Astrocyte (in vitro differentiated cells and primary cell): Measurements from ENCODE around the gene ABCF2. TPM values are rescaled to one million over a fixed set of nuclear protein-coding genes. Genes with fewer than 3 reads are reported as not detected.

Experiments used
- DNase-seq: peaks from one replicate; pipeline ENCODE4 v3.0.0-alpha.2; 2010; ENCODE audit warnings: low read depth
- FAIRE-seq: peaks from 2 replicates; lab custom pipeline; 2011; peaks lifted over from hg19 to GRCh38; lab: Jason Lieb, UNC
- H2AFZ ChIP-seq: 2 replicates; pipeline ENCODE4 v1.6.0; 2012; ENCODE audit warnings: low read depth, low read length, inconsistent platforms
- H3K27ac ChIP-seq: 2 replicates; pipeline ENCODE4 v1.5.1; 2011; ENCODE audit warnings: low read depth, low read length, inconsistent platforms
- H3K27me3 ChIP-seq: 2 replicates; pipeline ENCODE4 v1.6.0; 2011; ENCODE audit warnings: low read length, inconsistent platforms; ENCODE audit not compliant: insufficient read depth
- H3K36me3 ChIP-seq: 2 replicates; pipeline ENCODE4 v1.5.1; 2011; ENCODE audit warnings: low read length, inconsistent platforms; ENCODE audit not compliant: insufficient read depth
- H3K4me1 ChIP-seq: 2 replicates; pipeline ENCODE4 v1.5.1; 2011; ENCODE audit warnings: low read length, inconsistent platforms; ENCODE audit not compliant: insufficient read depth
- H3K4me2 ChIP-seq: 2 replicates; pipeline ENCODE4 v1.6.0; 2012; ENCODE audit warnings: low read length, inconsistent platforms
- H3K4me3 ChIP-seq: 2 replicates; pipeline ENCODE4 v1.5.1; 2011; ENCODE audit warnings: low read depth, mild to moderate bottlenecking, low read length, inconsistent platforms; ENCODE audit not compliant: insufficient read depth
- H3K79me2 ChIP-seq: 2 replicates; pipeline ENCODE4 v1.6.0; 2012; ENCODE audit warnings: mild to moderate bottlenecking, low read length, inconsistent platforms; ENCODE audit not compliant: insufficient read depth
- H3K9ac ChIP-seq: 2 replicates; pipeline ENCODE4 v1.6.0; 2012; ENCODE audit warnings: mild to moderate bottlenecking, low read length, inconsistent platforms
- H3K9me3 ChIP-seq: 2 replicates; pipeline ENCODE4 v1.5.1; 2012; ENCODE audit warnings: low read depth, mild to moderate bottlenecking, low read length, inconsistent platforms; ENCODE audit not compliant: insufficient read depth
- H4K20me1 ChIP-seq: 2 replicates; pipeline ENCODE4 v1.6.0; 2012; ENCODE audit warnings: low read length, inconsistent platforms; ENCODE audit not compliant: insufficient read depth
- H3K27ac Mint-ChIP-seq: one replicate; pipeline ENCODE4 v1.8.0; 2021; ENCODE audit warnings: mild to moderate bottlenecking, mixed read lengths; ENCODE audit not compliant: unreplicated experiment
- H3K27me3 Mint-ChIP-seq: one replicate; pipeline ENCODE4 v1.8.0; 2021; ENCODE audit warnings: low read depth, mixed read lengths; ENCODE audit not compliant: unreplicated experiment
- H3K36me3 Mint-ChIP-seq: one replicate; pipeline ENCODE4 v1.8.0; 2021; ENCODE audit warnings: low read depth, mixed read lengths; ENCODE audit not compliant: unreplicated experiment
- H3K4me1 Mint-ChIP-seq: one replicate; pipeline ENCODE4 v1.8.0; 2021; ENCODE audit warnings: low read depth, mixed read lengths; ENCODE audit not compliant: unreplicated experiment
- H3K4me3 Mint-ChIP-seq: one replicate; pipeline ENCODE4 v1.8.0; 2021; ENCODE audit warnings: mild to moderate bottlenecking, moderate library complexity, mixed read lengths; ENCODE audit not compliant: unreplicated experiment
- H3K9me3 Mint-ChIP-seq: one replicate; pipeline ENCODE4 v1.8.0; 2021; ENCODE audit warnings: mild to moderate bottlenecking, mixed read lengths; ENCODE audit not compliant: unreplicated experiment
- CTCF ChIP-seq: IDR thresholded peaks from 2 replicates; pipeline ENCODE4 v1.5.1; 2011; ENCODE audit warnings: low read depth, mild to moderate bottlenecking, inconsistent platforms, low read length, moderate library complexity; ENCODE audit not compliant: insufficient read depth
- EZH2 ChIP-seq: IDR thresholded peaks from 2 replicates; pipeline ENCODE4 v1.6.1; 2012; ENCODE audit warnings: mild to moderate bottlenecking, low read length, inconsistent platforms; ENCODE audit not compliant: insufficient read depth
- total RNA-seq: library from RNA; stranded (reverse); gene quantifications from 2 replicates; pipeline ENCODE4 v1.2.1, GENCODE V29; 2021

ABCF2 gene
- total RNA-seq, 1 donor from 2014 or later = 53.2 TPM

GRCh38 chr7:151208253-151208862 lies 18.6 kb downstream of the ABCF2 start:
- no peaks in the 10 kb centered on the region for H3K4me1 Mint-ChIP-seq
- no peaks in the 10 kb centered on the region for H3K79me2 ChIP-seq
- H3K36me3 Mint-ChIP-seq = peaks cover 8% of the 10 kb centered on the region
- no peaks in the 10 kb centered on the region for H3K9me3 Mint-ChIP-seq
- peak overlapping the region; percentile 47 for H3K27ac Mint-ChIP-seq
- H2AFZ ChIP-seq = no peak overlapping the region
- H3K27ac ChIP-seq = no peak overlapping the region
- H4K20me1 ChIP-seq = peaks cover 6% of the 10 kb centered on the region
- H3K4me3 ChIP-seq = no peak overlapping the region
- TF ChIP-seq CTCF = no peak
- TF ChIP-seq EZH2 = no peak
- no peak overlapping the region for H3K9ac ChIP-seq
- peaks cover 40% of the 10 kb centered on the region for H3K27me3 Mint-ChIP-seq
- H3K27me3 ChIP-seq = peaks cover 5% of the 10 kb centered on the region
- H3K4me1 ChIP-seq = no peaks in the 10 kb centered on the region
- DNase-seq = no peak
- H3K9me3 ChIP-seq = no peaks in the 10 kb centered on the region
- FAIRE-seq = no peak
- no peak overlapping the region for H3K4me2 ChIP-seq
- peaks cover 7% of the 10 kb centered on the region for H3K36me3 ChIP-seq
- no peak overlapping the region for H3K4me3 Mint-ChIP-seq

- TF ChIP-seq CTCF (no peak), EZH2 (no peak)
- DNase-seq (no peak), FAIRE-seq (no peak)
- no peak overlapping the region for H3K4me3 Mint-ChIP-seq
- Histone ChIP-seq H3K4me3 (no peak overlapping the region), H3K36me3 (peaks cover 3% of the 10 kb centered on the region), H3K4me2 (no peak overlapping the region), H3K9me3 (no peaks in the 10 kb centered on the region), H3K27ac (no peak overlapping the region), H2AFZ (no peak overlapping the region), H4K20me1 (peaks cover 6% of the 10 kb centered on the region), H3K27me3 (peaks cover 8% of the 10 kb centered on the region), H3K9ac (no peak overlapping the region), H3K4me1 (no peaks in the 10 kb centered on the region), H3K79me2 (no peaks in the 10 kb centered on the region)
- no peaks in the 10 kb centered on the region for H3K4me1 Mint-ChIP-seq
- H3K27ac Mint-ChIP-seq = no peak overlapping the region
- peaks cover 8% of the 10 kb centered on the region for H3K36me3 Mint-ChIP-seq
- no peaks in the 10 kb centered on the region for H3K9me3 Mint-ChIP-seq
- H3K27me3 Mint-ChIP-seq = peaks cover 44% of the 10 kb centered on the region
These were observed 19.2 kb downstream of the ABCF2 start for GRCh38 chr7:151207804-151208203.

GRCh38 chr7:151207315-151207714 lies 19.7 kb downstream of the ABCF2 start:
- no peak for TF ChIP-seq CTCF
- TF ChIP-seq EZH2 = no peak
- Histone ChIP-seq H4K20me1 (peaks cover 6% of the 10 kb centered on the region), H3K4me2 (no peak overlapping the region), H3K9me3 (no peaks in the 10 kb centered on the region), H3K27me3 (peaks cover 8% of the 10 kb centered on the region), H3K27ac (no peak overlapping the region), H3K9ac (no peak overlapping the region), H3K79me2 (no peaks in the 10 kb centered on the region), H3K4me3 (no peak overlapping the region), H3K36me3 (peaks cover 3% of the 10 kb centered on the region), H3K4me1 (no peaks in the 10 kb centered on the region), H2AFZ (no peak overlapping the region)
- Mint-ChIP-seq H3K4me1 (no peaks in the 10 kb centered on the region), H3K4me3 (no peak overlapping the region), H3K9me3 (no peaks in the 10 kb centered on the region), H3K27me3 (peaks cover 49% of the 10 kb centered on the region), H3K36me3 (peaks cover 8% of the 10 kb centered on the region), H3K27ac (no peak overlapping the region)
- no peak for DNase-seq
- no peak for FAIRE-seq
